DND-41 (cell line): Measurements from ENCODE around the gene CEBPE.

Experiments used
- ATAC-seq: fragments of 200-7000 bp; cut with Tn5 transposase; 3 replicates; pipeline ENCODE4 v1.9.1; 2021; ENCODE audit warnings: low read depth; ENCODE audit not compliant: insufficient read depth
- DNase-seq: peaks from one replicate; pipeline ENCODE4 v3.0.0-alpha.2; 2020
- H2AFZ ChIP-seq: 2 replicates; pipeline ENCODE4 v1.6.0; 2012; ENCODE audit warnings: low read depth, low read length
- H3K27ac ChIP-seq: 2 replicates; pipeline ENCODE4 v1.5.1; 2012; ENCODE audit warnings: low read length, inconsistent platforms
- H3K27me3 ChIP-seq: fragments of 200-600 bp; sonication (generic); 2 replicates; pipeline ENCODE4 v1.6.0; 2012; ENCODE audit warnings: low read length, mild to moderate bottlenecking, inconsistent platforms; ENCODE audit not compliant: insufficient read depth, poor library complexity
- H3K36me3 ChIP-seq: 2 replicates; pipeline ENCODE4 v1.5.1; 2012; ENCODE audit warnings: low read length, inconsistent platforms; ENCODE audit not compliant: insufficient read depth
- H3K4me1 ChIP-seq: 2 replicates; pipeline ENCODE4 v1.5.1; 2012; ENCODE audit warnings: mild to moderate bottlenecking, low read length; ENCODE audit not compliant: insufficient read depth
- H3K4me2 ChIP-seq: 2 replicates; pipeline ENCODE4 v1.6.0; 2012; ENCODE audit warnings: mild to moderate bottlenecking, moderate library complexity, low read length, inconsistent platforms; ENCODE audit not compliant: insufficient read depth
- H3K4me3 ChIP-seq, 2 experiments: fragments of 200-600 bp in 1 of 2; shearing (Covaris generic) in 1 of 2; 2 replicates each; pipeline ENCODE4 v1.5.1; 2012 to 2016; ENCODE audit warnings: inconsistent platforms in 2 of 2, low read length in 2 of 2, mild to moderate bottlenecking in 2 of 2, low read depth in 1 of 2, moderate library complexity in 1 of 2
- H3K79me2 ChIP-seq: 2 replicates; pipeline ENCODE4 v1.6.0; 2012; ENCODE audit warnings: low read length, inconsistent platforms; ENCODE audit not compliant: insufficient read depth
- H3K9ac ChIP-seq: 2 replicates; pipeline ENCODE4 v1.6.0; 2012; ENCODE audit warnings: low read depth, mild to moderate bottlenecking, inconsistent platforms, low read length, moderate library complexity
- H3K9me3 ChIP-seq: 2 replicates; pipeline ENCODE4 v1.5.1; 2012; ENCODE audit warnings: low read length, moderate library complexity, mild to moderate bottlenecking, inconsistent platforms; ENCODE audit not compliant: insufficient read depth, severe bottlenecking
- H4K20me1 ChIP-seq: 2 replicates; pipeline ENCODE4 v1.6.0; 2012; ENCODE audit warnings: low read length; ENCODE audit not compliant: insufficient read depth
- EZH2 ChIP-seq: IDR thresholded peaks from 3 replicates; pipeline ENCODE4 v1.6.1; 2012; ENCODE audit warnings: borderline replicate concordance, low read depth, mild to moderate bottlenecking, moderate library complexity, low read length, inconsistent platforms; ENCODE audit not compliant: severe bottlenecking
- TF ChIP-seq, protein P1 (sequence below): IDR thresholded peaks from 2 replicates; pipeline ENCODE4 v1.5.1; 2012; ENCODE audit warnings: borderline replicate concordance, low read length, moderate library complexity, mild to moderate bottlenecking; ENCODE audit not compliant: poor library complexity, severe bottlenecking; ENCODE audit errors: extremely low read depth

CEBPE gene

DNA sequence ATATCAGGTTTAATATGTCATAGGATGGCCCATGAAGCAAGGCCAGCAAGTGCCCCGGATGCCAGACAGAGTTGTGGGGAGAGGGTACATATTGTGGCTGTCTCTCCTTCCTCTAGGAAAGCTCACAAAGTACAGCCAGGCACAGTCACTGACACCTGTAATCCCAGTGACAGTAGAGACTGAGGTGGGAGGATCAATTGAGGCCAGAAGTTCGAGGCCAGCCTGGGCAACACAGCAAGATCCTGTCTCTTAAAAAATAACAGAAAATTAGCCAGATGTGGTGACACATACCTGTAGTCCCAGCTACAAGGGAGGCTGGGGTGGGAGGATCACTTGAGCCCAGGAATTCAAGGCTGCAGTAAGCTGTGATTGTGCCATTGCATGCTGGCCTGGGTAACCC is 32.3 kb upstream of the CEBPE start:
- ATAC-seq, result no peak

DNA sequence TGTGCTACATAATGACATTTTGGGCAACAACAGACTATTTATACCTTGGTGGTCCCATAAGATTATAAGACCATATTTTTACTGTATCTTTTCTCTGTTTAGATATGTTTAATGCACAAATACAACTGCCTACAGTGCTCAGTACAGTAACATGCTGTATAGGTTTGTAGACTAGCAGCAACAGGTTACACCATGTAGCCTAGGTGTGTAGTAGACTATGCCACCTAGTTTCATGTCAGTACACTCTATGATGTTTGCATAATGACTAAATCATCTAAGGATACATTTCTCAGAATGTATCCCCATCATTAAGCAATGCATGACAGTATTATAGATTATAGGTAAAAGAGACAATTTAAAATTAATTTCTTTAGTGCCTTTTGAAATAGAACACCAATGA is 30.7 kb upstream of the CEBPE start:
- no peaks in the 10 kb centered on the region for H3K79me2 ChIP-seq
- no peak overlapping the region for H3K4me3 ChIP-seq
- TF ChIP-seq, protein P1, sequence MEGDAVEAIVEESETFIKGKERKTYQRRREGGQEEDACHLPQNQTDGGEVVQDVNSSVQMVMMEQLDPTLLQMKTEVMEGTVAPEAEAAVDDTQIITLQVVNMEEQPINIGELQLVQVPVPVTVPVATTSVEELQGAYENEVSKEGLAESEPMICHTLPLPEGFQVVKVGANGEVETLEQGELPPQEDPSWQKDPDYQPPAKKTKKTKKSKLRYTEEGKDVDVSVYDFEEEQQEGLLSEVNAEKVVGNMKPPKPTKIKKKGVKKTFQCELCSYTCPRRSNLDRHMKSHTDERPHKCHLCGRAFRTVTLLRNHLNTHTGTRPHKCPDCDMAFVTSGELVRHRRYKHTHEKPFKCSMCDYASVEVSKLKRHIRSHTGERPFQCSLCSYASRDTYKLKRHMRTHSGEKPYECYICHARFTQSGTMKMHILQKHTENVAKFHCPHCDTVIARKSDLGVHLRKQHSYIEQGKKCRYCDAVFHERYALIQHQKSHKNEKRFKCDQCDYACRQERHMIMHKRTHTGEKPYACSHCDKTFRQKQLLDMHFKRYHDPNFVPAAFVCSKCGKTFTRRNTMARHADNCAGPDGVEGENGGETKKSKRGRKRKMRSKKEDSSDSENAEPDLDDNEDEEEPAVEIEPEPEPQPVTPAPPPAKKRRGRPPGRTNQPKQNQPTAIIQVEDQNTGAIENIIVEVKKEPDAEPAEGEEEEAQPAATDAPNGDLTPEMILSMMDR, result no peak
- no peak for TF ChIP-seq EZH2
- no peak overlapping the region for H3K9ac ChIP-seq
- no peaks in the 10 kb centered on the region for H3K9me3 ChIP-seq
- peaks cover 30% of the 10 kb centered on the region for H3K27me3 ChIP-seq
- no peak overlapping the region for H3K27ac ChIP-seq
- no peak overlapping the region for H2AFZ ChIP-seq
- peaks cover 6% of the 10 kb centered on the region; the same call in 1 of the 2 replicates for H3K4me1 ChIP-seq
- H4K20me1 ChIP-seq, result 0 out of 2 replicates have a peak, but pooled peaks cover 10% of the 10 kb centered on the region
- H3K36me3 ChIP-seq, result no peaks in the 10 kb centered on the region
- no peak for DNase-seq
- no peak for ATAC-seq
- H3K4me2 ChIP-seq, result no peak overlapping the region

More for the DNA sequence above, 32.3 kb upstream of the CEBPE start:
- TF ChIP-seq, protein P1, result no peak
- no peak for TF ChIP-seq EZH2
- Histone ChIP-seq H3K27ac (no peak overlapping the region), H3K9ac (no peak overlapping the region), H3K36me3 (no peaks in the 10 kb centered on the region), H3K4me1 (peaks cover 6% of the 10 kb centered on the region; the same call in 1 of the 2 replicates), H2AFZ (no peak overlapping the region), H3K27me3 (peaks cover 35% of the 10 kb centered on the region), H3K9me3 (no peaks in the 10 kb centered on the region), H3K4me2 (no peak overlapping the region), H3K4me3 (no peak overlapping the region), H4K20me1 (0 out of 2 replicates have a peak, but pooled peaks cover 10% of the 10 kb centered on the region), H3K79me2 (no peaks in the 10 kb centered on the region)
- no peak for DNase-seq

DNA sequence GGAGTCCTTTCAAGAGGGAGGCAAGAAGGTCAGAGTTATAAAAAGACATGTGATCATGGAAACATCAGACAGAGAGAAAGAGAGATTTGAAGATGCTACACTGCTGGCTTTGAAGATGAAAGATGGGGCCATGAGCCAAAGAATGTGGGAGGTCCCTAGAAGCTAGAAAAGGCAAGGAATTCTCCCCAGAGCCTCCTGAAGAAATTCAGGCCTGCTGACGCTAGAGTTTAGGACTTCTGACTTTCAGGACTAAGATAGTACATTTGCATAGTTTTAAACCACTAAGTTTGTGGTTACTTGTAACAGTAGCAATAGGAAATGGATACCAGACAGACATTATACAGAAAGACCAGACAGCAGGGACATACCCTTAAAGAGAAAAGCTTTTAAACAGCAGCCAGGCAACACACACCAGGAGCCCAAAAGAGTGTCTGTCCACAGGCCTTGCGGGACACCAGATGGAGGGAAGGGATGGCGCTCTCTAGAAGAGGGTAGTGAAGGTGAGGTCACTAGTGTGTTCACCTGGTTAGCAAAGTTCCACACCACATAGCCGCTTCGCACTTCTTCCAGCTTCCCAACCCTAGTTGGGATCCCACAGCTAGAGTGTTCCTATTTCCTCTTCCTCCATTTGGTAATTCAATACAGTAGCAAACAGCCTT is 29.7 kb upstream of the CEBPE start:
- Histone ChIP-seq H2AFZ (no peak overlapping the region), H3K4me1 (no peaks in the 10 kb centered on the region), H3K9ac (no peak overlapping the region), H3K36me3 (no peaks in the 10 kb centered on the region), H4K20me1 (0 out of 2 replicates have a peak, but pooled peaks cover 4% of the 10 kb centered on the region), H3K4me2 (no peak overlapping the region), H3K4me3 (no peak overlapping the region), H3K79me2 (no peaks in the 10 kb centered on the region), H3K9me3 (no peaks in the 10 kb centered on the region), H3K27ac (no peak overlapping the region), H3K27me3 (peaks cover 24% of the 10 kb centered on the region)
- TF ChIP-seq EZH2, result no peak
- TF ChIP-seq, protein P1, result no peak
- DNase-seq (no peak), ATAC-seq (no peak)

DNA sequence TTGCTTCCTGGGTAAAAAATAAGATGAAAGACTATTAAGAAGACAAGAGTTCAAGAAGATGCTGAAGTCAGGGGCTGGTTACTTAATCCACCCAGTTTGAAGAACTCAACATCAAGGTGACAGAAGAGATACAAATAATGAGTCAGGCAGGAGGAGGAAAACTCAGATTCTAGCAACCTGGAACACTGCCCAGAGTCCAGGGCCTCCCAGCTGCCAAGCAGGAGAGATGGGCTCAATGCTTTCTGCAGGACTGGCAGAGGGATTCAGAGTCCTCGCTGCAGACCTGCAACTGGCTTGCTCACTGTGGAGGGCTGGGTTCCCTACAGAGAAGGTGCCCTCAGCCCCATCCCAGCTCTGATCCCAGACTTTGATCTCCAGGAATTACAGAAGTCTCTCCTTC is 28.6 kb upstream of the CEBPE start:
- Histone ChIP-seq H3K27me3 (peaks cover 30% of the 10 kb centered on the region), H2AFZ (no peak overlapping the region), H3K9ac (no peak overlapping the region), H3K27ac (no peak overlapping the region), H3K9me3 (no peaks in the 10 kb centered on the region), H3K4me2 (no peak overlapping the region), H3K4me1 (no peaks in the 10 kb centered on the region), H4K20me1 (0 out of 2 replicates have a peak, but pooled peaks cover 4% of the 10 kb centered on the region), H3K79me2 (no peaks in the 10 kb centered on the region), H3K36me3 (no peaks in the 10 kb centered on the region), H3K4me3 (no peak overlapping the region)
- TF ChIP-seq, protein P1, result no peak
- TF ChIP-seq EZH2, result no peak
- ATAC-seq (no peak), DNase-seq (no peak)
